GM19193 (cell line): ENCODE data around the gene THBS2.

Source experiments
- POLR2A ChIP-seq: IDR thresholded peaks from 4 replicates; pipeline ENCODE4 v1.6.1; 2011; ENCODE audit not compliant: insufficient read depth, insufficient read length; ENCODE audit errors: extremely low read depth

THBS2 gene

DNA sequence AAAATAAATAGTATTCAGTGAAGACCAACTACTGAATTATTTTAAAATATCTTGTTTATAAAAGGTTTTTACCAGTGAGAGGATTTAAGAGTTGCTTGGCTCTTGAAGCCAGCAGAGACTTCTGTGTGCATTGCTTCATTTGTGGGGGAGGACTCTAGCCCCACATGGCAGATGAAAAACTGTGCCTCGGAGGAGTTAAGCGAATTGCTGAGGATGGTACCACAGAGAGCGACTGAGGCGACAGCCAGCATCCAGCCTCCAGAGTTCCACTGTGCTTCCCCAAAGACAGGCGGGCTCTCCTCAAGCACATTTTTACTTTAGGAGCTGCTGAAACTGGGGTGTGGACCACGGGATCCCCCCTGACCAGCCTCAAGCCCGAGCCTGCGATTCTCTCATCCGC lies 80.7 kb downstream of the THBS2 start:
- TF ChIP-seq POLR2A: no peak

DNA sequence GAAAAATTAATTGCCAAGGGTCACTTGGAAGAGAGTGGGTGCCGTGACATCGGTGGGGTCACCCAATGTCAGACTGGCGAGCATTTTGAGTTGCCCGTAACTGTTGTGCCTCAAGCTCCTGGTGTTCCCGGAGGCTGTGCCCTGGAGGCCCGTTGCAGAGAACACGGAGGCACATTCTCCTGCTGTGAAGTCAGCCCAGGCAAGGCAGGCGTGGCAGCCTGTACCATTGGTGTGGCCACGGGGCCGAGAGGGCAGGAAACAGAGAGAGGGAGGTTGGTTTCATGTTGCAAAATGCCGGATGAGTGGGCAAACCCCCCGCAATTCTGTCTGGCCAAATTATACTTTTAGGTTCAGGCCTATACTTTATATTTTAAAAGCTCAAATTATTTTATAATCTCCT lies 81.2 kb downstream of the THBS2 start:
- TF ChIP-seq POLR2A: no peak

DNA sequence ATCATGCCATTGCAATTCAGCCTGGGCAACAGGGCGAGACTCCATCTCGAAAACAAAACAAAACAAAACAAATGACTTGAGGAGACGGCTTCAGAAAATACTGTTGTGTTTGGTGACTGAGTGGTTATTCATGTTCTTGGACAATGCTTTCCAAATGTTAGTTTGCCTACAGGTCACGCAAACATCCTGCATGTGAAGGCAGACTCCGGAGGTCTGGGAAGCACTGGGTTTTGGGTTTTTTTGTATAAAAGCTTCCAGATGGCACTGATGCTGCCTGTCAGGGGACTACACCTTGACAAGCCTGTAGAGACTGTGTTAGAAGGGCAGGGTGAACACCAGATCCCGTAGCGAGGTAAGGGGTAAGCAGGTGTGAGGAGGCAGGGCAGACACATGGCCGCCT lies 81.7 kb downstream of the THBS2 start:
- TF ChIP-seq POLR2A: no peak

DNA sequence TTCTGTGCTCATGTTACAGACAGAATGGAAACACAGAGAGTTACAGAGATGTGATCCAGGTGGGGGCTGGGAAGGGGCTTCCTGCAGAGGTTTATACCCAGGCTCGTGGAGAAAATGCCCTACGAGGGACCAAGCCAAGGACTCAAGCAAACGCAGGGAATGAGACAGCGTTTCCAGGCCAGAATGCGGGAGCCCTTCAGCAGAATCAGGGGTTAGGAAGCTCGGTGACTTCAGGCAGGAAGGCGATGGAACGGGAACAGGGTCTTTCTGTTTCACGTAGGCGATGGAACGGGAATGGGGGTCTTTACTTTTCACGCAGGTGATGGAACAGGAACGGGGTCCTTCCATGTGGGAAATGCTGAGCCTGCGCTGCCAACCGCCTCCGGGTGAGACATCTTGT lies 82.6 kb downstream of the THBS2 start:
- no peak for TF ChIP-seq POLR2A

DNA sequence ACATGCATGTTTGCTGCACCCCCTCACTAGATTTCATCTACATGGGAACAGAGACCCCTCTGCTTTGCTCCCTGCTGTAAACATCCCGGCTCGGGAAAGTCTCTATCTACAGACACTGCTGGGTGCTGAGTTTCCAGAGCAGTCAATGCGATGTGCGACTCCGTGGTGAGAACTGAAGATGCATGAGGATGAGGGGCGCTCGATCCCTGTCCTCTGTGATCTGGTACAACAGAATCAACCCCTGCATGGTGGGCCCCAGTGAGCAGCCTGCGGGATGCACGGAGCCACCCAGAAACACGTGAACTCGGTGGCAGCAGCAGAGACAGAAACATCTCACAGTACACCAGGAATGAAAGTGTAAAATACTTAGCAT lies 83.1 kb downstream of the THBS2 start:
- TF ChIP-seq POLR2A: no peak

DNA sequence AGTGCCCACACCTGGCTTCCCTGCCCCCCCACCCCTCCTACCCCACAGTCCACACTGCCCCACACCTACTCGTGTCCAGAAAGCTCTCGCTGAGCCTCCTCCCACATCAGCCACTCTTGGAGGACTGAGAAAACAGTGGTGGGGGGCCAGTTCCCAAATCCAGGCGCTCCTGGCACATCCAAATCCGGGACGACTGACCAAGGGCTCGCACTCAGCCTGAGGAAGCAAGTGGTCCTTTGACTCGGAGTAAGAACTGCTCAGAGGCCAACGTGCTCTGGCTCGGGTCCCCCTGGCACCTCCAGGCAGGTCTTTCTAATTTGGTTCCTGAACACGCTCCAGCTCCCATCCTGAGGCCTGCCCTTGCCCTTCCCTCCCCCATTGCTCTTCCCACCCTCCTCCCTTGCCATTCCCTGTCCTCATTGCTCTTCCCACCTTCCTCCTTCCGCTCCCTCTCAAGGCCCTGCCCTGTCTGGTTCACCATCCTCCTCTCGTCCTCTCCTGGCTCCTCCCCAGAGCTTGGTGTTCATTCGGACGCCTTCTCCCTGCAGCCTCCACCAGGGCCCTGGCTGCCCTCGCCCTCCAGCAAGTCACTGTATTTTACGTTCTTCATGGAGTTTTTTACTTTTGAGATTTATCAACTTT lies 83.6 kb downstream of the THBS2 start:
- no peak for TF ChIP-seq POLR2A

DNA sequence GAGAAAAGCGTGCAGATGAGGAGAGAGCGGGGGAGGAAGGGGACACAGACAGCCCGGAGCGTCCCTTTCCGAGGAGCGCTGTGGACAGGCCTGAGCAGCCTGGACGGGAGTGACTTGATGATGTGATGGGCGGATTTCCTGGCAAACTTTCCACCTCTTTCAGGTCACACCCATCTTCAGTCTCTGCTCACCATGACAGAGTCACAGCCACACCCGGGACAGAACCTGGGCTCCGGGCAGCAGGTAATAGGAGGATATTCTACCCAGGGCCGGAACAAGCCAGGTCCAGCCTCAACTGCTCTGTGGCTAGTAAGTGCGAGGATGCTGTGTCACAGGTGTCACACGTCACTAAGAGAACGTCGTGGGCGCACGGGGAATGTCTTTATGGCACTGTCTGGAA lies 84.3 kb downstream of the THBS2 start:
- no peak for TF ChIP-seq POLR2A

DNA sequence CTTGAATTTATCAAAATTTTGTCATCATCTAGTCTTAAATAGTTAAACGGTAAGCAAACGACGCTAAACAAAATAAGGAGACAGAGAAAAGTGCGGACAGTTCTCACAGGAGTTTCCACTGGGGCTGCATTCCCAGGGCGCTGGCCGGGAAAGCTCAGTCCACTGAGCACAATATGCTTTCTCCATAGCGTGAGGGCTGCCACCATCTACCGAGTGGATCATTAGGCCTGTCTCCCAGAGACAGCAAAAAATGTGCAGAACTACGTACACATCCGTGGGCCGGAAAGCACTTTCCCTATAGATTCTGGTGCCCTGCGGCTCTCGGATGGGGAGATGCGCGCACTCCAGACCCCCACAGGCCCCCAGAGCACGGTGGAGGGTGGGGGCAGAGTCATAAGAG lies 84.9 kb downstream of the THBS2 start:
- no peak for TF ChIP-seq POLR2A

DNA sequence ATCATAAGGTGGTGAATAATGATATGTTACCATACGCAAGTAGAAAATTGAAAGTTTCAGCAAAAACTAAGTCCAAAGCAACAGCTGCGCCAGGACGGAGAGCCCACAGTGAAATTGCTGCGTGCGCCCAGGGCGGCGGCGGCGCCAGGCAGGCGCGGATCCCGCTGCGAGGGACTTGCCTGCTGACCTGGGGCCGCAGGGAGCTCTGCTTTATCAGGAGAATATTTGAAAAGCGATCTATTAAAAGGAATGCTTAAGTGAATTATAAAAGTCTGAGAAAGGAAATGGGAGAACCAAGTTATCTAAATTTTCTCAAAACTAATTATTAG lies 85.4 kb downstream of the THBS2 start:
- no peak for TF ChIP-seq POLR2A

DNA sequence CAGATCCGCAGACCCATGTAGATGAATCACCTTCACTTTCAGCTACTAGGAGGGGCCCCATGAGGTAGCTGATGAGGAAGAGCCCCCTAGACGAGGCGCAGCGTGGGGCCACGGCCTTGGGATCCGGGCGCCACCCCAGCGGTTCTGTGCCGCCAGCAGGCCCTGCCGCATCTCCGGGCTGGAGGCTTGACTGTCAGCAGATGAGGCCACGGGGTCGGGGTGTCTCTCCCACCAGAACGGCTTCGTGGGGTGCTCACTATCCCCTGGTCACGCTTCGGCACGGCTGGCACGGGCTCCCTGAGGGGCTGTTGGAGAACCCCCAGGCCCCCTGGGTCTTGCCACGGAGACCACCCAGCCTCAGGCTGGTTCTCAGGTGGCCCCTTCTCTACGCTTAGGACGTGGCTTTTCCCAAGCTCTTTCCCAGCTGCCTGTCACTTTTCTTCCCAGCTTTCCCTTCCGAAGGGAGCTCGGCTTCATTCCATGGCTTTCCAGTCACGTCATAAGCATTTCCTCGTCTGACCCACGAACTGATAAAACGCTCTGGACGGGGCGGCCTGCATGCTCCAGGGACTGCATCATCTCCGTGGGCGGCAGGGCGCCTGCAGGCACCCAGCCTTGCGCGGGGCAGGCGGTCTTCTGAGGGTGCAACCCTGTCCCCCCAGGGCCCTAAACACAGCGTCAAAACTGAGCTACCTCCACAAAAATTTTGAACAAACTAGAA lies 85.9 kb downstream of the THBS2 start:
- TF ChIP-seq POLR2A: no peak

DNA sequence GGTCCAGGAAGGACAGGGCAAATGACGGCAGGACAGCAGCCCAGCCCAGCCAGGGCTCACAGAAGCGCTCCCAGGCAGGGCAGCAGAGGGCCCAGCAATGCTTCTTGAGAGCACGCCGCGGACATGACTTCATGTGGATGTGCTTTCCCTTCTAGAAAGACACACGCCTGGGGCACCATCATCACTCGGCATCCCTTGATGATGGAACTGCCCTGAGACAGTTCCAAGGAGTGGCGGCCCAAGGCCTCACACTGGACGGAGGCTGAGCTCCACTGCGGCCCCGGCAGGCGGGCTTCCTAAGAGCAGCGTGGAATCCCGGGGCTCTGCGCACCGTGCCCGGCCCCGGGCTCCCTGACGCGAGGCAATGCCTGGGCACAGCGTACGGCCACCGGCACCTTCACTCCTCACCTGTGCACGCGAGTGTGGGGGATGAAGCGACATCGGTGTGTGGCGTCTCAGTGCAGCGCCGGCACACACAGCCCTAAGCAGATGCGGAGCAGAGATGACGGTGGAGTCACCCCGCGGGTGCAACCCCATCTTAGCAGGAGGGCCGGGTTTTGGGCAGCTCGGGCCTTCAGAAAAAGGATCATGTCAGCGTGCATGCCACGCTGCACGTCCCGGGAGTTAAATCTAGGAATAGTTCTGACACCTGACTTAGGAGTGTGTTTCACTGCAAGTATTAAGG lies 86.6 kb downstream of the THBS2 start:
- TF ChIP-seq POLR2A: no peak
